Stomach (tissue), 4 donors: Measurements from ENCODE around the gene NRIP1.

ENCODE experiments used
- EP300 ChIP-seq: sonication (generic); formaldehyde crosslinking; IDR thresholded peaks from one replicate; pipeline ENCODE4 v1.6.1; 2017; ENCODE audit warnings: antibody characterized with exemption
- POLR2A ChIP-seq, 4 donors: fragments of 450-650 bp; IDR thresholded peaks; one replicate each; pipeline ENCODE4 v1.6.1; 2016; ENCODE audit warnings: antibody characterized with exemption in 4 of 4, control low read depth in 2 of 4, mild to moderate bottlenecking in 1 of 4, moderate library complexity in 1 of 4
- POLR2AphosphoS5 ChIP-seq, 3 donors: sonication (generic); formaldehyde crosslinking; IDR thresholded peaks; one replicate each; pipeline ENCODE4 v1.6.1; 2016; ENCODE audit warnings: antibody characterized with exemption in 3 of 3
- TF ChIP-seq, protein P1 (sequence below), 7 experiments: fragments of 450-650 bp in 4 of 7; fragments of 200-600 bp in 3 of 7; sonication (generic) in 3 of 7; IDR thresholded peaks; one replicate each; pipeline ENCODE4 v1.5.1; 2016 to 2019; ENCODE audit warnings: antibody characterized with exemption in 7 of 7, control low read depth in 2 of 7, mild to moderate bottlenecking in 1 of 7

DNA sequence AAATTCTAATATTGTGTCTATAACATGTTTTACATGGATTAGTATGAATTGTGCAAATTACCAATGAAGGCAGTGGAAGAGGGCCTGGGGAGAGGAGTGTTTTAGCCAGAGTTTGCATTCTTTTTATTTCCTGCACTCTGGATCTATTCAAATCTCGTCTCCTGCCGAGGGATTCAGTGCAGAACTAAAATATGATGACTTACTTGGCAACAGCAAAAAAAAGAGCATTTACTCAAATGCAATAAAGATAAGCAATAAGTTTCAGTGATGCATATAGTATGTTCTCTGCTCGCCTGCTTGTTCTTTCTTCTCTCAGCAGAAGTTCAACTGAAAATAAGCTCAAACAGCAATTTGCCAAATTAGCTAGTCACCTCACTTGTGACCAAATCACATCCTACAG lies 33.4 kb upstream of the NRIP1 start:
- TF ChIP-seq, protein P1, sequence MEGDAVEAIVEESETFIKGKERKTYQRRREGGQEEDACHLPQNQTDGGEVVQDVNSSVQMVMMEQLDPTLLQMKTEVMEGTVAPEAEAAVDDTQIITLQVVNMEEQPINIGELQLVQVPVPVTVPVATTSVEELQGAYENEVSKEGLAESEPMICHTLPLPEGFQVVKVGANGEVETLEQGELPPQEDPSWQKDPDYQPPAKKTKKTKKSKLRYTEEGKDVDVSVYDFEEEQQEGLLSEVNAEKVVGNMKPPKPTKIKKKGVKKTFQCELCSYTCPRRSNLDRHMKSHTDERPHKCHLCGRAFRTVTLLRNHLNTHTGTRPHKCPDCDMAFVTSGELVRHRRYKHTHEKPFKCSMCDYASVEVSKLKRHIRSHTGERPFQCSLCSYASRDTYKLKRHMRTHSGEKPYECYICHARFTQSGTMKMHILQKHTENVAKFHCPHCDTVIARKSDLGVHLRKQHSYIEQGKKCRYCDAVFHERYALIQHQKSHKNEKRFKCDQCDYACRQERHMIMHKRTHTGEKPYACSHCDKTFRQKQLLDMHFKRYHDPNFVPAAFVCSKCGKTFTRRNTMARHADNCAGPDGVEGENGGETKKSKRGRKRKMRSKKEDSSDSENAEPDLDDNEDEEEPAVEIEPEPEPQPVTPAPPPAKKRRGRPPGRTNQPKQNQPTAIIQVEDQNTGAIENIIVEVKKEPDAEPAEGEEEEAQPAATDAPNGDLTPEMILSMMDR (IDR thresholded peaks at IDR 0.05) = no peak
- TF ChIP-seq POLR2A (IDR thresholded peaks at IDR 0.05) = no peak
- no peak for TF ChIP-seq POLR2AphosphoS5 (IDR thresholded peaks at IDR 0.05)
- no peak for TF ChIP-seq EP300
